GM12874 (cell line): Measurements from ENCODE around the gene AGAP1.

Experiments
- TF ChIP-seq, protein P1 (sequence below): IDR thresholded peaks from 2 replicates; pipeline ENCODE4 v1.5.1; 2011; ENCODE audit warnings: low read depth, mild to moderate bottlenecking, control low read depth, low read length, moderate library complexity; ENCODE audit not compliant: insufficient read depth

Gene AGAP1

DNA sequence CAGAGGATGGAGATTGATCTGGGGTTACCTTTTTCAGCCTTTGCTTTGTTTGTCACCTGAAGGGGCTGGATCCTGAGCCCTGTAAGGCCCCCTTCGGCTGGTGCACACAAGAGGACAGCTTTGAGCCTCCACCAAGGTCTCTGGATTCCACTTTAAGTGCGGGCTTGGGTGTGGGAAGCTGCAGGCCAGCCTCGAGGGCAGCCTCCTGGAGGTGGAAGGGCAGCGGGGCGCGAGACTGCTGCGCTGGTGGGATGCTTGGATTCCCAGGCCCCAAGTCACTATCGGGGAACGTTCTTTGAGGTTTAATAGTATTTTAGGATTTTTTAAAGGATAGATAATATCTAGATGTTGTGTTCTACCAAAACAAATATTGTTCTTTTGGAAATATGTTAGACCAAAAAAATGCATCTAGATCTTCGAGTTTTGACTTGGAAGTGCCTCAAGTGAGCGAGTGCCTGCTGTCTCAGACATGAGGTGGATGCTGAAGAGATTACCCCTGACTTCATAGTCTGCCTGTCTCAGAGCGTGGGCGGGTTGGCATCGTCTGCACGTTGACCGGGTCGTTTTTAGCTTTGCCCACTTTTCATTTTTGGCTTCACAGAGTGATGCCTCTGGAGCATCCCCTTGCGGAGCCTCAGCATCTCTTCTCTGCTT lies 113.8 kb downstream of the AGAP1 start:
- TF ChIP-seq, protein P1, sequence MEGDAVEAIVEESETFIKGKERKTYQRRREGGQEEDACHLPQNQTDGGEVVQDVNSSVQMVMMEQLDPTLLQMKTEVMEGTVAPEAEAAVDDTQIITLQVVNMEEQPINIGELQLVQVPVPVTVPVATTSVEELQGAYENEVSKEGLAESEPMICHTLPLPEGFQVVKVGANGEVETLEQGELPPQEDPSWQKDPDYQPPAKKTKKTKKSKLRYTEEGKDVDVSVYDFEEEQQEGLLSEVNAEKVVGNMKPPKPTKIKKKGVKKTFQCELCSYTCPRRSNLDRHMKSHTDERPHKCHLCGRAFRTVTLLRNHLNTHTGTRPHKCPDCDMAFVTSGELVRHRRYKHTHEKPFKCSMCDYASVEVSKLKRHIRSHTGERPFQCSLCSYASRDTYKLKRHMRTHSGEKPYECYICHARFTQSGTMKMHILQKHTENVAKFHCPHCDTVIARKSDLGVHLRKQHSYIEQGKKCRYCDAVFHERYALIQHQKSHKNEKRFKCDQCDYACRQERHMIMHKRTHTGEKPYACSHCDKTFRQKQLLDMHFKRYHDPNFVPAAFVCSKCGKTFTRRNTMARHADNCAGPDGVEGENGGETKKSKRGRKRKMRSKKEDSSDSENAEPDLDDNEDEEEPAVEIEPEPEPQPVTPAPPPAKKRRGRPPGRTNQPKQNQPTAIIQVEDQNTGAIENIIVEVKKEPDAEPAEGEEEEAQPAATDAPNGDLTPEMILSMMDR: no peak

DNA sequence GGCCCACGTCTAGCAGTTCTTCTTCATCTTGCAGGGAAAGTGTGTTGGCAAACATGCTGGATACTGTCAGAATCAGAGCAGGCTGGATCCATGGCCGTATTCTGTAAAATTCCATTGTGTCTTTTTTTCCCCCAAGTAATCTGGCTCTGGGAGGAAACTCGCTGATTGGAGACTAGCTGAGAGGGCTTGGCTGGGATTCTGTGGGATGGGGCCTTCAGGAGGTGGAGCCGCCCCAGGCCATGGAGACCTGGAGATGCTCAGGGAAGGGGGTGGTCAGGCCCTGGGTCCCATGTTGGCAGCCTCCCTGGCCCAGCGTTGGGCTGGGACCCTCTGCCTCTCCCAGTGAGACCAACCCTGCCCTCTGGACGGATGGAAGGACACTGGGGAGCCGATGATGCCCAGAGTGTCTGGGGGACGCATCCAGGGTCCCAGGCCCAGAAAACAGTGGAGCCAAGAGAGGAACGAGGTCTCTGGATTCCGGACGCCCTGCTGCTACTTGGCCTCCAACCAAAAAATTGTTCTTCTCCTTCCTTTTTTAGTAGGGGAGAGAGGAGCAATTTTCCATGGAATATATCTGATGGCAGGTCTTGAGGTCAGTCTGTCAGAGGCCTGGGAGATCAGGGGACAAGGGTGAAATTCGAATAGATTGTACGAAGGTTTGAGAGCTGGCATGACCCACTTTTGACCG lies 114.5 kb downstream of the AGAP1 start:
- TF ChIP-seq, protein P1: no peak

DNA sequence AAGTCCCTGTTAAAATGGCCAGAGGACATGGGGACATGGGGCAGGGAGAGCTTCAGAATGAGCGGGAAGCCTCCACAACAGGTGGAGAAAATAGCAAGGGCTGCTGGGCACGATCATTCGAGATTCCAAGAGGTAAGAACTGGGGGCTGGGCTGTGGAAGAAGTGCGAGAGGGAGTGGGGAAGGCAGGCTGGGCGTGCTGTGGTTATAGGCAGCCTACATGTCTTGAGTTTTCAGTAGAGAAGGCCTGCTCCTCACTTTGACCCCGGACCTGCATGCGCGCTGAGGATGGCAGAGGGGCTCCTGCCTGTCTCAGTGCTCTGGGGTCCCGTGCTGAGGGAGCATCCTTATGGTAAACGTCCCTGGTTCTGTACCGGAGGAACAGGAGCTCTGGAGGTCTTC lies 115.5 kb downstream of the AGAP1 start:
- TF ChIP-seq, protein P1: no peak

DNA sequence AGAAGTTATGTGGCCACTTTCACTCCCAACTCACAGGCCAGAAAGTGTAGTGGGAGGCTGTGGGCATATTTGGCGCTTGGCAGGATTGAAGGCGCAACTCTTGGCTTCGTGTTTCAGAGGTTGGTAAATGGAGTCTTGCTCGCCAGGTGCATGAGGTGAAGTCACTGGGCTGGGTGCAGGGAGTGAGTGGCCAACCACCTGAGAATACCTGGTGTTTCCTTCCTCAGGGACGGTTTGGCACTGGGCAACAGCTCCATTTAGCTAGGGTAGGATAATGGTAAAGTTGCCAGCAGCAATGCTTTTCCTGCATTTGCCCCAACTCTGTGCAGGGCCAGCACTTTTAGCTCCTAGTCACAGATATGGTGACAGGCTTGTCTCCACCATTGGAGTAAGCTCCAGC lies 115.9 kb downstream of the AGAP1 start:
- TF ChIP-seq, protein P1: no peak

DNA sequence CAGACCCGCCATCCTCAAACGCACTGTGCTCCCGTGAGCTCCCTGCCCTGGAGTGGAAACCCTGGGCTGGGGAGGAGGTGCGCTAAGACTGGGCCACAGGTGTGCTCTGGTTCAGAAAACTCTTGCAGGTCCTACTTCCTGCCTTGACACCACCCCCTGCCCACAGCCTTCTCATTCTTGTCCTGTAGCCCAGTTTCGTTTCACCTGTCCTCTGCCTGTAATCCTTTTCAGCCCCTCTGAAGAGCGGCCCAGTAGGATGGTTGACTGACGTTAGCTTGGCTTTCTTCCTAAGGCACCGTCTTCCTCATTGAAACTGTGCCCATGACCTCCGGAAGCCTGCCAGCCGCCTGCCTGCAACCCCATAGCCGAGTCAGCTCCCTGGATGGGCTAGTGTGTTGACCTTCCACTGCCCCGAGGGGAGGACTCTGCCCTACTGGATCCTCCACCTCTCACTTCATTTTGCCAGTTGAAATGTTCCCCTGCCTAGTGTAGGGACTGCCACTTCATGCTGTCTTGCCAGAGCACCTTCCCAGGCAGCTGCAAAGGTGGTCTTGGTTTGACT lies 116.9 kb downstream of the AGAP1 start:
- TF ChIP-seq, protein P1: no peak

DNA sequence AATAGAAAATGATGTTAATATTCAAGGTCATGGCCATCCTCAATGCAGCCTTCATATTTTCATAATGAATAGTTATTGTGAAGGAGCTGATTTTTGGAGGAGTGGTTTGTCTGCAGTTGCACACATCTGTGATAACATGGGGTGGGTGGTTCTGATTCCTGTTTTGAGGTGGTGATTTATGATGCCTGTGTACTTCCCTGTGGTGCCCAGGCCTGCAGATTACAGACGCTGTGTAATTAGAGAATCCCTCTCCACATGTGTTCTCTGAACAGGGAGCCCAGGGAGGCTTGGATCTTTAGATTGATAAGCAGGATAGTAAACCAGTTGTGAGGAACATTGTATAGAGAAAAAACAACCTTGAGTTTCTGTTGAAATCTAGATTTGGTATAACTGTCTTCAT lies 117.5 kb downstream of the AGAP1 start:
- TF ChIP-seq, protein P1: no peak

DNA sequence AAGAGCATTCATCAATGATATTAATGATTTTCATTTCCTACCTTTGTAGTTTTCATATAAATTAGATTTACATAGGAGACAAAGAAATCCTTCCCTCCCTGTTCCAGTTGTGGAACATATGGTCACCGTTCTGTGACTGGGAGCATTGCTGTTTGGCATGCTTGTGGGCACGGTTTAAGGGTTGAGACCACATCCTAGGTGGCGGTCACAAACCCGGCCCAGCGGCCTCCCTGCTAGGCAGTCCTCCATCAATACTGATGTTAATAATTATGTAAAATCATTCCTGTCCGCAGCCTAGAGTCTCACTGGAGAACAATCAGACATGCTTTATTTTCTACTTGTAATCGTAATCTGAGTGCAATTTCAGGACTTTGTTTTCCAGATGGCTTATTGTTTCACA lies 117.9 kb downstream of the AGAP1 start:
- TF ChIP-seq, protein P1: no peak
